BLaER1 (cell line): ENCODE results near the gene C5AR2.
A peak's percentile ranks its signal among the peaks of the same experiment; 100 is the strongest.
"Not testable (repeated sequence)": the region's sequence is repeated elsewhere in the genome, so short reads cannot be mapped to it uniquely, and the experiment has no call there.

ENCODE experiments used
- H3K27ac ChIP-seq: shearing (Covaris generic); formaldehyde crosslinking; 2 replicates; pipeline ENCODE4 v1.8.1; 2022
- H3K27me3 ChIP-seq: shearing (Covaris generic); formaldehyde crosslinking; 2 replicates; pipeline ENCODE4 v1.8.1; 2022
- H3K36me3 ChIP-seq: shearing (Covaris generic); formaldehyde crosslinking; 2 replicates; pipeline ENCODE4 v1.8.1; 2022
- H3K4me1 ChIP-seq: shearing (Covaris generic); formaldehyde crosslinking; 2 replicates; pipeline ENCODE4 v1.8.1; 2022
- H3K4me2 ChIP-seq: shearing (Covaris generic); formaldehyde crosslinking; 2 replicates; pipeline ENCODE4 v1.8.1; 2022
- H3K4me3 ChIP-seq: shearing (Covaris generic); formaldehyde crosslinking; 2 replicates; pipeline ENCODE4 v1.8.1; 2022
- H3K9ac ChIP-seq: shearing (Covaris generic); formaldehyde crosslinking; 2 replicates; pipeline ENCODE4 v1.8.1; 2022
- H3K9me3 ChIP-seq: shearing (Covaris generic); formaldehyde crosslinking; 2 replicates; pipeline ENCODE4 v1.8.1; 2022
- H4K20me1 ChIP-seq: shearing (Covaris generic); formaldehyde crosslinking; 2 replicates; pipeline ENCODE4 v1.8.1; 2022
- Cebpa-rat ChIP-seq: shearing (Covaris generic); IDR thresholded peaks from 2 replicates; pipeline ENCODE4 v1.8.1; 2022

The C5AR2 gene

DNA sequence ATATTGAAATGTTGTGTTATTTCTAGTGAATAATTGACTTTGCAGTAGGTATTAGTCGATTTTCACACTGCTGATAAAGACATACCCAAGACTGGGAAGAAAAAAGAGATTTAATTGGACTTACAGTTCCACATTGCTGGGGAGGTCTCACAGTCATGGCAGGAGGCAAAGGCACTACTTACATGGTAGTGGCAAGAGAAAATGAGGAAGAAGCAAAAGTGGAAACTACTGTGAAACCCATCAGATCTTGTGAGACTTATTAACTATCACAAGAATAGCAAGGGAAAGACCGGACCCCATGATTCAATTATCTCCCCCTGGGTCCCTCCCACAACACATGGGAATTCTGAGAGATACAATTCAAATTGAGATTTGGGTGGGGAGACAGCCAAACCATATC lies 9.9 kb upstream of the C5AR2 start:
- H3K9me3 ChIP-seq, result peaks cover 7% of the 10 kb centered on the region; the same call in 1 of the 2 replicates
- H4K20me1 ChIP-seq, result no peaks in the 10 kb centered on the region
- H3K36me3 ChIP-seq, result no peaks in the 10 kb centered on the region
- peaks cover 5% of the 10 kb centered on the region; the same call in 1 of the 2 replicates for H3K4me1 ChIP-seq
- no peak overlapping the region for H3K9ac ChIP-seq
- no peak overlapping the region for H3K4me2 ChIP-seq
- H3K27ac ChIP-seq, result no peak overlapping the region
- no peak for TF ChIP-seq Cebpa-rat
- no peaks in the 10 kb centered on the region for H3K27me3 ChIP-seq
- H3K4me3 ChIP-seq, result no peak overlapping the region

DNA sequence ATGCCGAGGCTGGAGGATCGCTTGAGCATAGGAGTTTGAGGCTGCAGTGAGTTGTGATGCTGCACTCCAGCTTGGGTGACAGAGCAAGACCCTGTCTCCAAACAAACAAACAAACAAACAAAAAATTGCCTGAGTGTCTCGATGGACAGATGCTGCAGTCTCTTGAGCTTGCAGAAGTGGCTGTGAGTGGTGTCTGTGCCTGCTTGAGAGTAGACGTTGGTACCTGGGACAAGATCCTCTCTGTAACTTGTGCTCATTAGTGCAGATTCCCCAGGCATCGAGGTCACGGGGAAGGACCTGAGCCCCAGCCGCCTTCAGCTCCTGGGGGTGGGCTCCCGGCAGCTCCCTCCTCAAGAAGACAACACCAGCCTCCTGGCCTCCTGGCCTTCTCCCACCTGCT lies 8.6 kb upstream of the C5AR2 start:
- H3K27ac ChIP-seq, result no peak overlapping the region
- H3K36me3 ChIP-seq, result no peaks in the 10 kb centered on the region
- H3K9ac ChIP-seq, result no peak overlapping the region
- H3K27me3 ChIP-seq, result no peaks in the 10 kb centered on the region
- H3K4me2 ChIP-seq, result no peak overlapping the region
- peaks cover 5% of the 10 kb centered on the region; the same call in 1 of the 2 replicates for H3K4me1 ChIP-seq
- no peak overlapping the region for H3K4me3 ChIP-seq
- no peak for TF ChIP-seq Cebpa-rat
- H3K9me3 ChIP-seq, result peaks cover 7% of the 10 kb centered on the region; the same call in 1 of the 2 replicates
- no peaks in the 10 kb centered on the region for H4K20me1 ChIP-seq

DNA sequence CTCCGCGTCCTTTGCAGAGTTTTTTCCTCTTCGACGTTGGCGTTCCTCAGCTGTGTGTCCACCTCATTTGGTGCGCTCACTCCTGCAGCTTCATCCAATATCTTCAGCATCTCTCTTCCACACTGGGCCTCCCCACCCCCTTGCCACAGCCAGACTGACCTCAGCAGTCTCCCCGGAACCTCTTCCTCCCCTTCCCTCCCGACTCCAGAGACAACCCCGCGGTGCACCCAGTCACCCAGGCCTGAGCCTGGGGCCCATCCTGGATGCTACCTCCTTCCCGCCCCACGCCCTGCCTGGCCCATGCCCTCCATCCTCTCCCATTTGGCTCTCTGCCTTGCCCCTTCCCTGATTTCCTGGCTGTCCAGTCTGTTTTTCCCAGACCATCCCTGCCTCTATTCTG lies 8.1 kb upstream of the C5AR2 start:
- Histone ChIP-seq H4K20me1 (no peaks in the 10 kb centered on the region), H3K9me3 (peaks cover 7% of the 10 kb centered on the region; the same call in 1 of the 2 replicates), H3K9ac (no peak overlapping the region), H3K27me3 (no peaks in the 10 kb centered on the region), H3K36me3 (no peaks in the 10 kb centered on the region), H3K4me1 (peaks cover 5% of the 10 kb centered on the region; the same call in 1 of the 2 replicates), H3K27ac (no peak overlapping the region), H3K4me3 (no peak overlapping the region), H3K4me2 (no peak overlapping the region)
- TF ChIP-seq Cebpa-rat, result no peak

DNA sequence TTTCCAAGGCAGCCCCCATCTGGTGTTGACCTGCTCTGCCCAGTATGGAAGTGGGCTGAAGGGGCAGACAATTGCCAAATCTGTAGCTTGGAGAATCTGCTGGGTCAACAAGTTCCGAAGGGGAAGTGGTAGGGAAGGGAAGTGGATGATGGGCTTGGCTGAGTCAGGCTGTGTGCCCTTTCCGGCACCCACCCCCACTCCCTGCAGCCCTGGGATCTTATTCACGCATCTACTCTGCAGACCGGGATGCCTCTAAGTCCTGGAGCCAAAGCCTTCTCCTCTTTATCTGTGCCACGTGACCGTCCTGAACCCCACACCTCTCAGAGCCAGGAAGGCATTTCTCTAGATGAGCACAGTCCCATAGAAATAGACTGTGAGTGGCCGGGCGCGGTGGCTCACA lies 7.5 kb upstream of the C5AR2 start:
- Histone ChIP-seq H3K4me1 (peaks cover 5% of the 10 kb centered on the region; the same call in 1 of the 2 replicates), H3K27me3 (no peaks in the 10 kb centered on the region), H3K4me3 (no peak overlapping the region), H3K27ac (no peak overlapping the region), H3K9me3 (peaks cover 7% of the 10 kb centered on the region; the same call in 1 of the 2 replicates), H3K9ac (no peak overlapping the region), H3K4me2 (no peak overlapping the region), H3K36me3 (no peaks in the 10 kb centered on the region), H4K20me1 (no peaks in the 10 kb centered on the region)
- no peak for TF ChIP-seq Cebpa-rat

GRCh38 chr19:47330466-47330869 lies 1.5 kb upstream of the C5AR2 start:
- H3K27me3 ChIP-seq, result no peaks in the 10 kb centered on the region
- no peak overlapping the region for H3K27ac ChIP-seq
- H4K20me1 ChIP-seq, result no peaks in the 10 kb centered on the region
- H3K4me3 ChIP-seq, result no peak overlapping the region
- no peak for TF ChIP-seq Cebpa-rat
- H3K4me2 ChIP-seq, result no peak overlapping the region
- H3K36me3 ChIP-seq, result no peaks in the 10 kb centered on the region
- H3K4me1 ChIP-seq, result no peaks in the 10 kb centered on the region
- H3K9me3 ChIP-seq, result no peaks in the 10 kb centered on the region
- no peak overlapping the region for H3K9ac ChIP-seq

DNA sequence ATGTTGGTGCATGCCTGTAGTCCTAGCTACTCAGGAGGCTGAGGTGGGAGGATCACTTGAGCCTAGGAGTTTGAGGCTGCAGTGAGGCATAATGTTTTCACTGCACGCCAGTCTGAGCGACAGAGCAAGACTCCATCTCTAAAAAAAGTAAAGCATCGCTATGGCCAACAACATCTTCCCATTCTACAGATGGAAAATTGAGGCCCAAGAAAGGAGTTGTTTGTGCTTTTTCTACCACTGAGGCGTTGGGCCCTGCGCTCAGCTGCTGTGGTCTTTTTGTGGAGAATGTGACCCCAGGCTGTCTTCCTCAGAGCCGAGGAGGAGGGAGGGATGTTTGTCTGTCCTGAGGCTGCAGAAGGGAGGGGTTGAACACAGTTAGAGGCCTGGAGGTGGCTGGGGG lies 485 bp upstream of the C5AR2 start:
- no peaks in the 10 kb centered on the region for H3K36me3 ChIP-seq
- H4K20me1 ChIP-seq, result no peaks in the 10 kb centered on the region
- H3K4me3 ChIP-seq, result no peak overlapping the region
- no peak overlapping the region for H3K27ac ChIP-seq
- no peak overlapping the region for H3K4me2 ChIP-seq
- no peak for TF ChIP-seq Cebpa-rat
- H3K4me1 ChIP-seq, result peaks cover 3% of the 10 kb centered on the region
- H3K9ac ChIP-seq, result no peak overlapping the region
- H3K9me3 ChIP-seq, result no peaks in the 10 kb centered on the region
- H3K27me3 ChIP-seq, result no peaks in the 10 kb centered on the region

GRCh38 chr19:47336765-47337718 lies 5.1 kb downstream of the C5AR2 start:
- H3K9ac ChIP-seq, H3K9me3 ChIP-seq, H3K4me3 ChIP-seq, H3K27me3 ChIP-seq, H4K20me1 ChIP-seq, H3K36me3 ChIP-seq, H3K27ac ChIP-seq: not testable (repeated sequence)
- Histone ChIP-seq H3K4me1 (peaks cover 11% of the 10 kb centered on the region), H3K4me2 (peak overlapping the region; percentile 28)

GRCh38 chr19:47339196-47339880 lies 7.4 kb downstream of the C5AR2 start:
- no peaks in the 10 kb centered on the region for H3K9me3 ChIP-seq
- no peak for TF ChIP-seq Cebpa-rat
- no peak overlapping the region for H3K4me3 ChIP-seq
- H3K4me2 ChIP-seq, result no peak overlapping the region
- no peaks in the 10 kb centered on the region for H3K27me3 ChIP-seq
- no peaks in the 10 kb centered on the region for H4K20me1 ChIP-seq
- H3K27ac ChIP-seq, result no peak overlapping the region
- no peak overlapping the region for H3K9ac ChIP-seq
- H3K4me1 ChIP-seq, result peaks cover 11% of the 10 kb centered on the region
- no peaks in the 10 kb centered on the region for H3K36me3 ChIP-seq

DNA sequence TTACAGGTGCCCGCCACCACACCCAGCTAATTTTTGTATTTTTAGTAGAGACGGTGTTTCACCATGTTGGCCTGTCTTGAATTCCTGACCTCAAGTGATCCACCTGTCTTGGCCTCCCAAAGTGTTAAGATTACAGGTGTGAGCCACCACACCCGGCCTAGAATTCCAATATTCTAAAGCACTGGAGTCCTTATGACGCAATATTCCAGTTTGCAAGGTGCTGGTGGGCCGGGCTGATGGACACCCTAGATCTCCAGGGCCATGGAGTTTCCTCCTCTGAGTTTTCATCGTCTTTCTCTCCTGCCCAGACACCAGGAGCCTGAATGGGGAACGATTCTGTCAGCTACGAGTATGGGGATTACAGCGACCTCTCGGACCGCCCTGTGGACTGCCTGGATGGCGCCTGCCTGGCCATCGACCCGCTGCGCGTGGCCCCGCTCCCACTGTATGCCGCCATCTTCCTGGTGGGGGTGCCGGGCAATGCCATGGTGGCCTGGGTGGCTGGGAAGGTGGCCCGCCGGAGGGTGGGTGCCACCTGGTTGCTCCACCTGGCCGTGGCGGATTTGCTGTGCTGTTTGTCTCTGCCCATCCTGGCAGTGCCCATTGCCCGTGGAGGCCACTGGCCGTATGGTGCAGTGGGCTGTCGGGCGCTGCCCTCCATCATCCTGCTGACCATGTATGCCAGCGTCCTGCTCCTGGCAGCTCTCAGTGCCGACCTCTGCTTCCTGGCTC lies 8.7 kb downstream of the C5AR2 start:
- Histone ChIP-seq H4K20me1 (no peaks in the 10 kb centered on the region), H3K9ac (no peak overlapping the region), H3K36me3 (no peaks in the 10 kb centered on the region), H3K27ac (no peak overlapping the region), H3K4me3 (no peak overlapping the region), H3K27me3 (no peaks in the 10 kb centered on the region), H3K4me1 (peaks cover 11% of the 10 kb centered on the region), H3K9me3 (no peaks in the 10 kb centered on the region), H3K4me2 (no peak overlapping the region)
- 0 out of 2 replicates have a peak, but pooled peaks have one; percentile 28 for TF ChIP-seq Cebpa-rat

DNA sequence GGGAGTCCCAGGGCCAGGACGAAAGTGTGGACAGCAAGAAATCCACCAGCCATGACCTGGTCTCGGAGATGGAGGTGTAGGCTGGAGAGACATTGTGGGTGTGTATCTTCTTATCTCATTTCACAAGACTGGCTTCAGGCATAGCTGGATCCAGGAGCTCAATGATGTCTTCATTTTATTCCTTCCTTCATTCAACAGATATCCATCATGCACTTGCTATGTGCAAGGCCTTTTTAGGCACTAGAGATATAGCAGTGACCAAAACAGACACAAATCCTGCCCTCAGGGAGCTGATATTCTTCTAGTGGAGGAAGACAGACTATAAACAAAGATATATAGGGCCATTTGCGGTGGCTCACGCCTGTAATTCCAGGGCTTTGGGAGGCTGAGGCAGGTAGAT lies 9.8 kb downstream of the C5AR2 start:
- Histone ChIP-seq H3K4me1 (peaks cover 5% of the 10 kb centered on the region), H4K20me1 (no peaks in the 10 kb centered on the region), H3K27ac (no peak overlapping the region), H3K4me3 (no peak overlapping the region), H3K9ac (no peak overlapping the region), H3K36me3 (no peaks in the 10 kb centered on the region), H3K9me3 (no peaks in the 10 kb centered on the region), H3K27me3 (no peaks in the 10 kb centered on the region), H3K4me2 (no peak overlapping the region)
- no peak for TF ChIP-seq Cebpa-rat
